HUES64 (cell line): ENCODE measurements around the gene CMIP.

Source experiments
- H3K27ac ChIP-seq: 2 replicates; pipeline ENCODE4 v1.7.0; 2013; ENCODE audit warnings: low read depth, low read length, inconsistent platforms
- H3K27me3 ChIP-seq: 2 replicates; pipeline ENCODE4 v1.6.1; 2013; ENCODE audit warnings: mild to moderate bottlenecking, low read length; ENCODE audit not compliant: insufficient read depth
- H3K36me3 ChIP-seq: 2 replicates; pipeline ENCODE4 v1.6.1; 2013; ENCODE audit warnings: mild to moderate bottlenecking, low read length; ENCODE audit not compliant: insufficient read depth
- H3K4me1 ChIP-seq: 2 replicates; pipeline ENCODE4 v1.6.1; 2013; ENCODE audit warnings: mild to moderate bottlenecking, low read length, moderate library complexity; ENCODE audit not compliant: insufficient read depth
- H3K4me3 ChIP-seq: 2 replicates; pipeline ENCODE4 v1.5.1; 2013; ENCODE audit warnings: mild to moderate bottlenecking, low read length, moderate library complexity
- H3K9ac ChIP-seq: 2 replicates; pipeline ENCODE4 v1.6.1; 2013; ENCODE audit warnings: mild to moderate bottlenecking, low read depth, low read length
- H3K9me3 ChIP-seq: 2 replicates; pipeline ENCODE4 v1.6.1; 2013; ENCODE audit warnings: low read depth, low read length; ENCODE audit not compliant: insufficient read depth
- WGBS: fragments of 150-250, 120-280 bp; methylation state at CpG from one replicate; pipeline ENCODE4 v1.1.7; 2013; ENCODE audit warnings: missing lambda C conversion rate; 5-methylcytosine and 5-hydroxymethylcytosine counted together

CMIP gene

GRCh38 chr16:81578636-81579413 is 134.2 kb downstream of the CMIP start:
- H3K27ac ChIP-seq, result no peak overlapping the region
- H3K9ac ChIP-seq, result no peak overlapping the region
- H3K36me3 ChIP-seq, result no peaks in the 10 kb centered on the region
- no peak overlapping the region for H3K4me3 ChIP-seq
- H3K9me3 ChIP-seq, result no peaks in the 10 kb centered on the region
- no peaks in the 10 kb centered on the region for H3K27me3 ChIP-seq
- no peaks in the 10 kb centered on the region for H3K4me1 ChIP-seq
- WGBS, result 95% methylated on average over 9 of the region's 9 CpGs

DNA sequence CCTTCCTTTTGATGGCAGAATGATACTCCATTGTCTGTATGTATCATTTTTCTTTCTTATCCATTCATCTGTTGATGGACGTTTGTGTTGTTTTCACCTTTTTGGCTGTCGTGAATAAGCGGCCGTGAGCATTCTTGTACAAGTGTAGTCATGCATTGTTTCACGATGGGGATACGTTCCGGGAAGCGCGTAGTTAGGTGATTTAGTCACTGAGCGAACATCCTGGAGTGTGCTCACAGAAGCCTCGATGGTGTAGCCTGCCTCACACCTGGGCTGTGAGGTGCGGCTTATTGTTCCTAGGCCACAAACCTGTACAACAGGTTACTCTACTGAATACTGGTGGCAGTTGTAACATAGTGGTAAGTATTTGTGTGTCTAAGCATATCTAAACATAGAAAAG is 136.5 kb downstream of the CMIP start:
- Histone ChIP-seq H3K36me3 (no peaks in the 10 kb centered on the region), H3K27ac (no peak overlapping the region), H3K4me1 (peaks cover 6% of the 10 kb centered on the region), H3K9me3 (no peaks in the 10 kb centered on the region), H3K27me3 (no peaks in the 10 kb centered on the region), H3K4me3 (no peak overlapping the region), H3K9ac (no peak overlapping the region)
- 85% methylated on average over 12 of the region's 12 CpGs for WGBS

GRCh38 chr16:81582655-81583441 is 138.2 kb downstream of the CMIP start:
- no peak overlapping the region for H3K4me3 ChIP-seq
- H3K27me3 ChIP-seq, result no peaks in the 10 kb centered on the region
- no peak overlapping the region for H3K9ac ChIP-seq
- WGBS, result 90% methylated on average over 21 of the region's 21 CpGs
- H3K9me3 ChIP-seq, result no peaks in the 10 kb centered on the region
- H3K4me1 ChIP-seq, result peaks cover 12% of the 10 kb centered on the region
- H3K36me3 ChIP-seq, result no peaks in the 10 kb centered on the region
- H3K27ac ChIP-seq, result peak overlapping the region; percentile 40; the same call in 1 of the 2 replicates

DNA sequence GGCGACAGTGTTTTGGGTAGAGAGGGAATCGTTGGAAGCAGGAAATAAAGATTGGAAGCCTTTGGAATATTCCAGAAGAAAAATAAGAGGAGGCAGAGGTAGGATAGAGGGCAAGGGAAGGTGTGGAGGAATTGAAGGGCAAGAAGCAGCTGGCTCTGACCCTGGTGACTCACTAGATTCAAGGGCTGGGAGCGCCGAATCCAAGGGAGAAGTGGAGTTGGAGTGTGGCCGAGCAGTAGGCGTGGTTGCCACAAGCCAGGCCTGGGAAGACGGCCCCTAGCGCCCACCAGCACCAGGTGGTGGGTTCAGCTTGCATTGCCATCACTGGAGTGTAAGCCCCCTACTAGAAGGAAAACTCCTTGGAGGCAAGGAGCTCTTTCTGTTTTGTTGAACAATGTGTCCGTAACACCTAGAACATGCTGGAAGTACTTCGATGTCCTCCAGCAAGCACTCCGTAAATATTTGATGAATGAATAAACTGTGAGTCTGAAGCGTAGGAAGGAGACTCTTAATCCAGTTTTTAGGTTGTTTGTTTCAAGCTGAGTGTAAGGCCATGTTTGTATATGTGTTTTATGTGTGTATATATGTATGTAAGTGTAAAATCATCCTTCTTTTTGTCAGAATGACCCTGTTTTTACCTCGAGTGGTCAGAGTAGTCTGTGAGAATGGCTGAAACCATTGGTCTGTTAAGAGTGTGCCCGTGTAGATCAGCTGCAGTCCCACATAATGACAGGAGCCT is 139.5 kb downstream of the CMIP start:
- WGBS, result 92% methylated on average over 14 of the region's 14 CpGs
- Histone ChIP-seq H3K27me3 (no peaks in the 10 kb centered on the region), H3K4me3 (no peak overlapping the region), H3K9me3 (no peaks in the 10 kb centered on the region), H3K4me1 (peaks cover 12% of the 10 kb centered on the region), H3K36me3 (no peaks in the 10 kb centered on the region), H3K27ac (no peak overlapping the region), H3K9ac (no peak overlapping the region)

- H3K4me3 ChIP-seq, result no peak overlapping the region
- 76% methylated on average over 7 of the region's 8 CpGs for WGBS
- H3K36me3 ChIP-seq, result no peaks in the 10 kb centered on the region
- H3K27me3 ChIP-seq, result no peaks in the 10 kb centered on the region
- H3K9me3 ChIP-seq, result no peaks in the 10 kb centered on the region
- peak overlapping the region; percentile 30; the same call in 1 of the 2 replicates for H3K27ac ChIP-seq
- no peak overlapping the region; the same call in 1 of the 2 replicates for H3K9ac ChIP-seq
- peaks cover 12% of the 10 kb centered on the region for H3K4me1 ChIP-seq
These were observed 141.2 kb downstream of the CMIP start for GRCh38 chr16:81585785-81586184.

DNA sequence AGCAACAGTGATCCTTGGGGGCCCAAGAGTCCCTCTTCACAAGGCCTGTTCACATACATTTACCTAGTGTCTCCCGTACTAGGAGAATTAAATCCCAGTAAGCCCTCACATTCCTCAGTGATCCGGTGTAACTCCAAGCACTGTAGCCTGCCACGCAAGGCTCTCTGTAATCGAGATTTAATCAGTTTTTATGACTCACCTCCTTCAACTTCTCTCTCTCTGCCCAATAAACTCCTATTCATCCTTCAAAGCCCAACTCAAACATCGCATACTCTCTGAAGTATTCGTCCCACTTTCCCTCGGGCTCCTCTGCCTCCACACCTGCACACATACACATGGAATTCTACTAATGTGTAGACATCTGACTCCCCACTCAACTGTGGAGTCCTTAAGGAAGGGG is 141.8 kb downstream of the CMIP start:
- Histone ChIP-seq H3K9ac (no peak overlapping the region), H3K27ac (no peak overlapping the region), H3K4me3 (no peak overlapping the region), H3K4me1 (peaks cover 12% of the 10 kb centered on the region), H3K27me3 (no peaks in the 10 kb centered on the region), H3K36me3 (no peaks in the 10 kb centered on the region), H3K9me3 (no peaks in the 10 kb centered on the region)
- WGBS, result 86% methylated on average over 7 of the region's 7 CpGs

DNA sequence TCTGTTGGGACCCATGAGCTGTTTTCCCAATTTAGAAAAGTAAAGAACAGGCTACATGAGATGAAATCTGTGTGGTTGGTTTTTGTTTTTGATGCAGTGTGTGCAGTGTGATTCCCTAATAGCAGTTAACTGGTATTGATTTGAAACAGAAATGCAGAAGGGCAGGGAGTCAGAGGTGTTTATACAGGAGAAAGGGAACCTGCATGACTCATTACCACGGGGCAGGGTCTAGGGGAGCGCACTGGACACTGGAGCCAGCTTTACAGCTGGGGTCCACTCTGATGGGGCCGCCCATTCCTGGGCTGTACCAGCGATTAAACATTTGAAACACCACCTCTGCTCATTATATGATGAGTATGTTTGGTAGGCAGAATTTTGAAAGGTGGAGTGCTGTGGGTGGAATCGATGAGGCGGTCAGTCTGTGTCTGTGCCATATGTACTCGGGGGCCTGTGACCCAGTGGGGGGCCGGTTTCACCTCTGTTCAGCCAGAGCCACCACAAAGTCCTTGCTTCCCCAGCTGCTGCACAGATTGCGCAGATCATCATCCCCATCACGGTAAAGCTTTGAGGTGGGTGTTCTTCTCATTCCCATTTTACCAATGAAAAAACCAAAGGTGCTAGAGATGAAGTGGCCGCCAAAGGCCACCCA is 142.5 kb downstream of the CMIP start:
- peaks cover 12% of the 10 kb centered on the region for H3K4me1 ChIP-seq
- H3K9me3 ChIP-seq, result no peaks in the 10 kb centered on the region
- H3K9ac ChIP-seq, result no peak overlapping the region
- WGBS, result 96% methylated on average over 11 of the region's 11 CpGs
- no peak overlapping the region for H3K4me3 ChIP-seq
- no peaks in the 10 kb centered on the region for H3K36me3 ChIP-seq
- H3K27me3 ChIP-seq, result no peaks in the 10 kb centered on the region
- H3K27ac ChIP-seq, result no peak overlapping the region

- Histone ChIP-seq H3K36me3 (no peaks in the 10 kb centered on the region), H3K4me3 (no peak overlapping the region), H3K9ac (no peak overlapping the region), H3K27ac (no peak overlapping the region), H3K9me3 (no peaks in the 10 kb centered on the region), H3K27me3 (no peaks in the 10 kb centered on the region), H3K4me1 (peaks cover 12% of the 10 kb centered on the region)
- 88% methylated on average over 12 of the region's 12 CpGs for WGBS
These were observed 143.1 kb downstream of the CMIP start for GRCh38 chr16:81587626-81588160.

DNA sequence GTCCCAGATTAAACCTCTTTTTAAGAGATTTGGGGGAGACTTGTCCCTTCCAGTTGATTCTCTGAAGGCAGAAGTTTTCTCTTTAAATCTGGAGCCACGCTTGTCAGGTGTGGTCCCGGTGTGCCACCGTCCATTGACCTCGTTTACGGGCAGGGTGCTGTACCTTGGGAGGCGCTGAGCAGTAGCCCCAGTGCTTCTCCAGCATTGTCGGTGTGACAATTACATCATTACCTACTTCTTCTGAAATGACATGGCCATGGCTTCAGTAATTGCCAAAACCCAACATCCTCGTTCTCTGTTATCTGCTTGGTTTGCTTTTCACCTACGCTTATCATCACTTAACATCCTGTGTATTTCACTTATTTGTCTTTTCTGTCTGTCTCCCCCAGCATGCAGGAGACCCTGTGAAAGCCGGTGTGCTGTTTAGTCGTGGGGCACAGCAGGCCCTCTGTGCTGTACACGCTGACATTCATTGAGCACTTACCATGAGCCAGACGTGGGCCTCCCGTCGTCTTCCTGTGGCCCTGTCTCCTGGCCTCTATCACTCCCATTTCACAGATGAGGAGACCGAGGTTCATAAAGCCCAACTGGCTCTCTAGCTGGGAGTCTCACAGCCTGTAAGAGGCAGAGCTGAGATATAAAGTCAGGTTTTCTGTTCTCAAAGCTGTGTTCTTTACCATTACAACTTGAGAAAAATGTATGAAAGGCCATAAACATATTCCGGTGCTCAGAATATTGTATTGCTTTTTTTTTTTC is 143.9 kb downstream of the CMIP start:
- no peaks in the 10 kb centered on the region for H3K9me3 ChIP-seq
- H3K4me3 ChIP-seq, result no peak overlapping the region
- no peaks in the 10 kb centered on the region for H3K36me3 ChIP-seq
- no peak overlapping the region for H3K27ac ChIP-seq
- peaks cover 12% of the 10 kb centered on the region for H3K4me1 ChIP-seq
- 91% methylated on average over 17 of the region's 17 CpGs for WGBS
- no peak overlapping the region for H3K9ac ChIP-seq
- no peaks in the 10 kb centered on the region for H3K27me3 ChIP-seq

- Histone ChIP-seq H3K4me1 (peaks cover 12% of the 10 kb centered on the region), H3K9ac (no peak overlapping the region), H3K27me3 (no peaks in the 10 kb centered on the region), H3K9me3 (no peaks in the 10 kb centered on the region), H3K4me3 (no peak overlapping the region), H3K36me3 (no peaks in the 10 kb centered on the region), H3K27ac (no peak overlapping the region)
- 87% methylated on average over 13 of the region's 13 CpGs for WGBS
These were observed 145.5 kb downstream of the CMIP start for GRCh38 chr16:81589975-81590650.
